WTC11 (cell line): ENCODE results near the gene MLXIP. TPM values are rescaled to one million over a fixed set of nuclear protein-coding genes. Genes with fewer than 3 reads are reported as not detected.

Experiments used
- ATAC-seq: fragments of 200-7000 bp; cut with Tn5 transposase; 2 replicates; pipeline ENCODE4 v1.10.0; 2021; ENCODE audit warnings: mild to moderate bottlenecking, moderate library complexity
- CTCF ChIA-PET: fragments of 300-600 bp; sonication (Branson Sonifier 250); formaldehyde crosslinking; loops from one replicate; lab custom pipeline; 2021; ENCODE audit warnings: antibody characterized with exemption; lab: Charles Lee
- POLR2A ChIA-PET: fragments of 350-600 bp; sonication (Branson Sonifier 250); formaldehyde crosslinking; loops from one replicate; lab custom pipeline; 2021; ENCODE audit warnings: antibody characterized with exemption; lab: Charles Lee
- DNase-seq: peaks from one replicate; pipeline ENCODE4 v3.0.0; 2021; ENCODE audit warnings: low spot score
- H3K27ac Mint-ChIP-seq: 2 replicates; pipeline ENCODE4 v1.8.0; 2021; ENCODE audit warnings: mixed read lengths
- H3K27me3 Mint-ChIP-seq: 2 replicates; pipeline ENCODE4 v1.8.0; 2021; ENCODE audit warnings: low read depth, mild to moderate bottlenecking, moderate library complexity, mixed read lengths
- H3K36me3 Mint-ChIP-seq: 2 replicates; pipeline ENCODE4 v1.8.0; 2021; ENCODE audit warnings: mixed read lengths
- H3K4me1 Mint-ChIP-seq: 2 replicates; pipeline ENCODE4 v1.8.0; 2022; ENCODE audit warnings: mixed read lengths
- H3K4me3 Mint-ChIP-seq: 2 replicates; pipeline ENCODE4 v1.8.0; 2021; ENCODE audit warnings: mild to moderate bottlenecking, moderate library complexity, mixed read lengths
- H3K9me3 Mint-ChIP-seq: 2 replicates; pipeline ENCODE4 v1.8.0; 2021; ENCODE audit warnings: mixed read lengths
- FOXP1 ChIP-seq: sonication (generic); formaldehyde crosslinking; IDR thresholded peaks from 2 replicates; pipeline ENCODE4 v1.8.0; 2022; ENCODE audit warnings: missing genetic modification reagents, mild to moderate bottlenecking, moderate library complexity, borderline replicate concordance
- KAT7 ChIP-seq: sonication (generic); formaldehyde crosslinking; IDR thresholded peaks from 2 replicates; pipeline ENCODE4 v1.8.1; 2023; ENCODE audit warnings: missing genetic modification reagents, mild to moderate bottlenecking, borderline replicate concordance
- NFATC4 ChIP-seq: fragments of 250-450 bp; sonication (Bioruptor Pico); IDR thresholded peaks from 2 replicates; pipeline ENCODE4 v1.9.0; 2021; ENCODE audit warnings: mild to moderate bottlenecking
- NFE2L1 ChIP-seq: sonication (generic); formaldehyde crosslinking; IDR thresholded peaks from 2 replicates; pipeline ENCODE4 v1.8.1; 2023; ENCODE audit warnings: missing genetic modification reagents
- PRRX2 ChIP-seq: fragments of 250-450 bp; sonication (Bioruptor Pico); IDR thresholded peaks from 2 replicates; pipeline ENCODE4 v1.8.0; 2021; ENCODE audit warnings: mild to moderate bottlenecking
- RELA ChIP-seq: sonication (generic); formaldehyde crosslinking; IDR thresholded peaks from 2 replicates; pipeline ENCODE4 v1.8.1; 2022; ENCODE audit warnings: missing genetic modification reagents, mild to moderate bottlenecking, borderline replicate concordance
- SOX15 ChIP-seq: fragments of 250-450 bp; sonication (Bioruptor Pico); IDR thresholded peaks from 2 replicates; pipeline ENCODE4 v1.9.0; 2021; ENCODE audit warnings: mild to moderate bottlenecking
- ZBTB21 ChIP-seq: sonication (generic); formaldehyde crosslinking; IDR thresholded peaks from 2 replicates; pipeline ENCODE4 v1.8.1; 2023; ENCODE audit warnings: mild to moderate bottlenecking, missing genetic modification reagents, borderline replicate concordance
- ZNF263 ChIP-seq: sonication (generic); formaldehyde crosslinking; IDR thresholded peaks from 2 replicates; pipeline ENCODE4 v1.8.1; 2022; ENCODE audit warnings: low read depth, mild to moderate bottlenecking, moderate library complexity, missing genetic modification reagents
- ZNF396 ChIP-seq: fragments of 250-450 bp; sonication (Bioruptor Pico); IDR thresholded peaks from 2 replicates; pipeline ENCODE4 v1.8.0; 2021; ENCODE audit warnings: mild to moderate bottlenecking, moderate library complexity, borderline replicate concordance
- ZNF416 ChIP-seq: fragments of 250-450 bp; sonication (Bioruptor Pico); IDR thresholded peaks from 2 replicates; pipeline ENCODE4 v1.9.0; 2021; ENCODE audit warnings: mild to moderate bottlenecking, inconsistent platforms
- total RNA-seq: library from RNA; stranded (reverse); gene quantifications from 3 replicates; pipeline ENCODE4 v1.2.3, GENCODE V29; 2021
- TF ChIP-seq, protein P1 (sequence below): sonication (generic); formaldehyde crosslinking; IDR thresholded peaks from 2 replicates; pipeline ENCODE4 v1.8.1; 2022; ENCODE audit warnings: mild to moderate bottlenecking, moderate library complexity, missing genetic modification reagents
- TF ChIP-seq, protein P2 (sequence below): sonication (generic); formaldehyde crosslinking; IDR thresholded peaks from 2 replicates; pipeline ENCODE4 v1.8.0; 2022; ENCODE audit warnings: mild to moderate bottlenecking, missing genetic modification reagents
- TF ChIP-seq, protein P3 (sequence below): sonication (generic); formaldehyde crosslinking; IDR thresholded peaks from 2 replicates; pipeline ENCODE4 v1.8.1; 2023; ENCODE audit warnings: mild to moderate bottlenecking, moderate library complexity, missing genetic modification reagents
- TF ChIP-seq, protein P4 (sequence below): sonication (generic); formaldehyde crosslinking; IDR thresholded peaks from 2 replicates; pipeline ENCODE4 v1.8.1; 2022; ENCODE audit warnings: mild to moderate bottlenecking, missing genetic modification reagents, moderate library complexity, borderline replicate concordance
- TF ChIP-seq, protein P5 (sequence below): fragments of 250-450 bp; sonication (Bioruptor Pico); conservative IDR thresholded peaks from 2 replicates; pipeline ENCODE4 v1.9.0; 2021; ENCODE audit warnings: mild to moderate bottlenecking
- TF ChIP-seq, protein P6 (sequence below): sonication (generic); formaldehyde crosslinking; IDR thresholded peaks from 2 replicates; pipeline ENCODE4 v1.8.0; 2022; ENCODE audit warnings: mild to moderate bottlenecking, missing genetic modification reagents
- TF ChIP-seq, protein P7 (sequence below): fragments of 200-600 bp; IDR thresholded peaks from 2 replicates; pipeline ENCODE4 v1.8.0; 2022; ENCODE audit warnings: antibody characterized with exemption

The MLXIP gene
- total RNA-seq, 1 experiment from 2014 or later: 49.4 TPM

DNA sequence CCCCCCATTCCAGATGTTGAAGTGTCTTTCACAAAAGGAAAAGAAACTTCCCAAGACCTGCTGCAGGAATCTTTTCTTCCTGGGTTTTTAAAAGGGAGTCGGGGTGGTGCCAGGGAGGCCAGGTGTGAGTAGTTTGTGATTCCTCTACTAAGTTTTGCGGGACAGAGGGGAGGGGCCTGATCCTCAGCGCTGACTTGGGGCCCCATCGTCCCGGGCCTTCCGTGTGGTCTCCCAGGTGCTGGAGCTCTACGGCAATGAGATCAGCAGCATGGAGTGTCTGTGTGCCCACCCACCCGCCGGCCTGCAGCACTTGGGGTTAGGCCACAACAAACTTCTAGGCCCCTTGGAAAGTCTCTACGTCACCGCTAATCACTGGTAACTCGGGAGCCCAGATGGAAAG, 108.9 kb downstream of the MLXIP start:
- ChIA-PET CTCF (interaction anchor here (0.9 to 5.4 kb wide), 4 partner anchors 12 to 56 kb away, joined by 3 to 32 read pairs (median 4); no protein-coding TSS in a partner anchor), POLR2A (no interaction called here)
- Mint-ChIP-seq H3K36me3 (no peaks in the 10 kb centered on the region), H3K27me3 (peaks cover 12% of the 10 kb centered on the region), H3K4me1 (peaks cover 3% of the 10 kb centered on the region; the same call in 1 of the 2 replicates), H3K4me3 (no peak overlapping the region), H3K9me3 (no peaks in the 10 kb centered on the region), H3K27ac (no peak overlapping the region)
- TF ChIP-seq, protein P1, sequence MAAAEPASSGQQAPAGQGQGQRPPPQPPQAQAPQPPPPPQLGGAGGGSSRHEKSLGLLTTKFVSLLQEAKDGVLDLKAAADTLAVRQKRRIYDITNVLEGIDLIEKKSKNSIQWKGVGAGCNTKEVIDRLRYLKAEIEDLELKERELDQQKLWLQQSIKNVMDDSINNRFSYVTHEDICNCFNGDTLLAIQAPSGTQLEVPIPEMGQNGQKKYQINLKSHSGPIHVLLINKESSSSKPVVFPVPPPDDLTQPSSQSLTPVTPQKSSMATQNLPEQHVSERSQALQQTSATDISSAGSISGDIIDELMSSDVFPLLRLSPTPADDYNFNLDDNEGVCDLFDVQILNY (CRISPR knock-in tag): no peak
- no peak for TF ChIP-seq ZNF416 (CRISPR knock-in tag)
- TF ChIP-seq, protein P2, sequence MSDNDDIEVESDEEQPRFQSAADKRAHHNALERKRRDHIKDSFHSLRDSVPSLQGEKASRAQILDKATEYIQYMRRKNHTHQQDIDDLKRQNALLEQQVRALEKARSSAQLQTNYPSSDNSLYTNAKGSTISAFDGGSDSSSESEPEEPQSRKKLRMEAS (CRISPR knock-in tag): no peak
- no peak for TF ChIP-seq KAT7
- TF ChIP-seq, protein P3, sequence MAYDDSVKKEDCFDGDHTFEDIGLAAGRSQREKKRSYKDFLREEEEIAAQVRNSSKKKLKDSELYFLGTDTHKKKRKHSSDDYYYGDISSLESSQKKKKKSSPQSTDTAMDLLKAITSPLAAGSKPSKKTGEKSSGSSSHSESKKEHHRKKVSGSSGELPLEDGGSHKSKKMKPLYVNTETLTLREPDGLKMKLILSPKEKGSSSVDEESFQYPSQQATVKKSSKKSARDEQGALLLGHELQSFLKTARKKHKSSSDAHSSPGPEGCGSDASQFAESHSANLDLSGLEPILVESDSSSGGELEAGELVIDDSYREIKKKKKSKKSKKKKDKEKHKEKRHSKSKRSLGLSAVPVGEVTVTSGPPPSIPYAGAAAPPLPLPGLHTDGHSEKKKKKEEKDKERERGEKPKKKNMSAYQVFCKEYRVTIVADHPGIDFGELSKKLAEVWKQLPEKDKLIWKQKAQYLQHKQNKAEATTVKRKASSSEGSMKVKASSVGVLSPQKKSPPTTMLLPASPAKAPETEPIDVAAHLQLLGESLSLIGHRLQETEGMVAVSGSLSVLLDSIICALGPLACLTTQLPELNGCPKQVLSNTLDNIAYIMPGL (CRISPR knock-in tag): no peak
- TF ChIP-seq PRRX2: no peak
- TF ChIP-seq ZNF396 (CRISPR knock-in tag): no peak
- TF ChIP-seq NFATC4: no peak
- no peak for TF ChIP-seq SOX15 (CRISPR knock-in tag)
- TF ChIP-seq ZNF263 (CRISPR knock-in tag): no peak
- ATAC-seq (no peak), DNase-seq (peak; percentile 31)

DNA sequence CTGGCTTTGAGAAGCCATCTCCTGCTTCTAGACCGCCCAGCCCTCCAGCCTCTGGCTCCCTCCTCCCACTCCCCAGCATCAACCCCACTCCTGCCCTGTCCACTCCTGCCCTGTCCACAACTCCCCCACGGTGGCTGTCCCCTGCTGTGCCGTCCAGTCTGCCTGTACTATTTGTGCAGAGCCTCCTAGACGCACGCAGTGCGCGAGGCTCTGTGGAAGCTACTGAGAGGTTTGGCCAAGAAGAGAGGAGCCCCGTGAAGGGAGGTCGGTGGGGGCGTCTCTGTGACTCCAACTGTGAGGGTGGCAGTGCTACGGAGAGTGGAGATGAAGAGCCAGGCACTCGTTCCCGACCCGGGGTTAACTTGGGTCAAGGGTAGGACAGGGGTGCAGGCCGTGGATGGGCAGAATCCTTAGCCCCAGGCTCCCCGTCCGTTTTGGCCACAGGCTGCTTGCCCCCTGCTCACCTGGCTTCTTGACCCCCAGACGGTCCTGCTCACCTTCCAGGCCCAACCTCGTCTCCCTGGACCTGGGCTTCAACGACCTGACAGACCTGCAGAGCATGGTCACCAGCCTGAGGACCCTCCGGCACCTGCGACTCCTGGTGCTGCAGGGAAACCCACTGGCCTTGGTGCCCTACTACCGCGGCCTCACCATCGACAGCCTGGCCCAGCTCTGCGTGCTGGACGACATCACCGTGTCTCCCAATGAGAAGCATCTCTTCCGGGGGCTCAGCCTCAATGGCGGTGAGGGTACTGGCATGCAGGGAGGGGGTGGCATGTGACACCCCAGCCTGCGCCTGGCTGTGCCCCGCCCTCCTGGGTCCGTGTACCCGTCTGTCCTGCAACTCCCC, 111.3 kb downstream of the MLXIP start:
- no peaks in the 10 kb centered on the region for H3K27me3 Mint-ChIP-seq
- TF ChIP-seq, protein P4, sequence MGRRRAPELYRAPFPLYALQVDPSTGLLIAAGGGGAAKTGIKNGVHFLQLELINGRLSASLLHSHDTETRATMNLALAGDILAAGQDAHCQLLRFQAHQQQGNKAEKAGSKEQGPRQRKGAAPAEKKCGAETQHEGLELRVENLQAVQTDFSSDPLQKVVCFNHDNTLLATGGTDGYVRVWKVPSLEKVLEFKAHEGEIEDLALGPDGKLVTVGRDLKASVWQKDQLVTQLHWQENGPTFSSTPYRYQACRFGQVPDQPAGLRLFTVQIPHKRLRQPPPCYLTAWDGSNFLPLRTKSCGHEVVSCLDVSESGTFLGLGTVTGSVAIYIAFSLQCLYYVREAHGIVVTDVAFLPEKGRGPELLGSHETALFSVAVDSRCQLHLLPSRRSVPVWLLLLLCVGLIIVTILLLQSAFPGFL (CRISPR knock-in tag): no peak
- no peak for TF ChIP-seq RELA (CRISPR knock-in tag)
- TF ChIP-seq, protein P5, sequence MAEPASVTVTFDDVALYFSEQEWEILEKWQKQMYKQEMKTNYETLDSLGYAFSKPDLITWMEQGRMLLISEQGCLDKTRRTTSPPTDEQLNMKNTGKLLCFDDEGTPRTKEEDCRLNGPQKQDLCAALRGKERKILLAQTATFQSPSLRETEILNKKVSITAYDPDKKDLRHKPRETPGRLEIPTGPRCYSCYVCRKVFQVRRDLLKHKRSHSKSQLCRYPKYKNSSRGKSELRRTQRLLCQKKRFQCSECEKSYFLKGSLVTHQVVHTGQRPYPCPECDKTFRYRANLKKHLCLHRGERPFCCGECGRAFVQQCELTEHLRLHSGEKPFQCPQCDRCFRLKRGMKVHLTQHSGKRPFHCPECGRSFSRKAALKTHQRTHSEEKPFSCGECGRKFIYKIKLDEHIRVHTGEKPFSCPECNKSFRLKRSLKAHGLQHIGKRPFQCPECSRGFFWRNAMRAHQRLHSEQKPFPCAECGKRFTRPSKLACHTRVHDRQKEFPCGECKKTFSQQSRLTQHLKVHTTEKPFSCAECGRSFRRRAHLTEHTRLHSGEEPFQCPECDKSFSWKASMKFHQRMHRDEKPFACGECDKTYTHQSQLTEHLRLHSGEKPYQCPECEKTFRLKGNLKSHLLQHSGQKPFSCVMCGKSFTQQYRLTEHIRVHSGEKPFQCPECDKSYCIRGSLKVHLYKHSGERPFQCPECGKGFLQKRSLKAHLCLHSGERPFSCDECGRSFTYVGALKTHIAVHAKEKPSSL (CRISPR knock-in tag): no peak
- TF ChIP-seq, protein P6, sequence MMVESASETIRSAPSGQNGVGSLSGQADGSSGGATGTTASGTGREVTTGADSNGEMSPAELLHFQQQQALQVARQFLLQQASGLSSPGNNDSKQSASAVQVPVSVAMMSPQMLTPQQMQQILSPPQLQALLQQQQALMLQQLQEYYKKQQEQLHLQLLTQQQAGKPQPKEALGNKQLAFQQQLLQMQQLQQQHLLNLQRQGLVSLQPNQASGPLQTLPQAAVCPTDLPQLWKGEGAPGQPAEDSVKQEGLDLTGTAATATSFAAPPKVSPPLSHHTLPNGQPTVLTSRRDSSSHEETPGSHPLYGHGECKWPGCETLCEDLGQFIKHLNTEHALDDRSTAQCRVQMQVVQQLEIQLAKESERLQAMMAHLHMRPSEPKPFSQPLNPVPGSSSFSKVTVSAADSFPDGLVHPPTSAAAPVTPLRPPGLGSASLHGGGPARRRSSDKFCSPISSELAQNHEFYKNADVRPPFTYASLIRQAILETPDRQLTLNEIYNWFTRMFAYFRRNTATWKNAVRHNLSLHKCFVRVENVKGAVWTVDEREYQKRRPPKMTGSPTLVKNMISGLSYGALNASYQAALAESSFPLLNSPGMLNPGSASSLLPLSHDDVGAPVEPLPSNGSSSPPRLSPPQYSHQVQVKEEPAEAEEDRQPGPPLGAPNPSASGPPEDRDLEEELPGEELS (CRISPR knock-in tag): no peak
- no peak for TF ChIP-seq ZBTB21 (CRISPR knock-in tag)
- TF ChIP-seq SOX15 (CRISPR knock-in tag): no peak
- no peak for TF ChIP-seq FOXP1 (CRISPR knock-in tag)
- TF ChIP-seq NFE2L1 (CRISPR knock-in tag): no peak
- TF ChIP-seq, protein P7, sequence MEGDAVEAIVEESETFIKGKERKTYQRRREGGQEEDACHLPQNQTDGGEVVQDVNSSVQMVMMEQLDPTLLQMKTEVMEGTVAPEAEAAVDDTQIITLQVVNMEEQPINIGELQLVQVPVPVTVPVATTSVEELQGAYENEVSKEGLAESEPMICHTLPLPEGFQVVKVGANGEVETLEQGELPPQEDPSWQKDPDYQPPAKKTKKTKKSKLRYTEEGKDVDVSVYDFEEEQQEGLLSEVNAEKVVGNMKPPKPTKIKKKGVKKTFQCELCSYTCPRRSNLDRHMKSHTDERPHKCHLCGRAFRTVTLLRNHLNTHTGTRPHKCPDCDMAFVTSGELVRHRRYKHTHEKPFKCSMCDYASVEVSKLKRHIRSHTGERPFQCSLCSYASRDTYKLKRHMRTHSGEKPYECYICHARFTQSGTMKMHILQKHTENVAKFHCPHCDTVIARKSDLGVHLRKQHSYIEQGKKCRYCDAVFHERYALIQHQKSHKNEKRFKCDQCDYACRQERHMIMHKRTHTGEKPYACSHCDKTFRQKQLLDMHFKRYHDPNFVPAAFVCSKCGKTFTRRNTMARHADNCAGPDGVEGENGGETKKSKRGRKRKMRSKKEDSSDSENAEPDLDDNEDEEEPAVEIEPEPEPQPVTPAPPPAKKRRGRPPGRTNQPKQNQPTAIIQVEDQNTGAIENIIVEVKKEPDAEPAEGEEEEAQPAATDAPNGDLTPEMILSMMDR: no peak
- H3K4me3 Mint-ChIP-seq: no peak overlapping the region
- no peak for DNase-seq
- ChIA-PET CTCF (interaction anchor here (0.6 to 5.4 kb wide), 18 partner anchors 14 to 378 kb away, joined by 3 to 32 read pairs (median 5); partner anchors contain the start of genes B3GNT4, DIABLO and MLXIP), POLR2A (interaction anchor here (0.8 kb wide), 1 partner anchor 16 kb away, joined by 3 read pairs; no protein-coding TSS in a partner anchor)
- no peaks in the 10 kb centered on the region for H3K36me3 Mint-ChIP-seq
- no peak for ATAC-seq
- H3K4me1 Mint-ChIP-seq: 0 out of 2 replicates have a peak, but pooled peaks cover 3% of the 10 kb centered on the region
- H3K9me3 Mint-ChIP-seq: peaks cover 4% of the 10 kb centered on the region
- H3K27ac Mint-ChIP-seq: no peak overlapping the region
